GM23338 (cell line): Measurements from ENCODE around the gene RXRG. TPM values are rescaled to one million over a fixed set of nuclear protein-coding genes. Genes with fewer than 3 reads are reported as not detected.

ENCODE experiments used
- ATAC-seq: fragments of 200-7000 bp; cut with Tn5 transposase; 3 replicates; pipeline ENCODE4 v1.9.1; 2020
- DNase-seq: peaks from one replicate; pipeline ENCODE4 v3.0.0-alpha.2; 2015; ENCODE audit warnings: low spot score
- H2AFZ ChIP-seq: fragments of 200-600 bp; sonication (generic); 2 replicates; pipeline ENCODE4 v1.8.0; 2016; ENCODE audit warnings: antibody characterized with exemption, mild to moderate bottlenecking, moderate library complexity
- H3F3A ChIP-seq: fragments of 200-600 bp; sonication (generic); replicated peaks from 2 replicates; pipeline ENCODE4 v1.8.0; 2017; ENCODE audit warnings: antibody characterized with exemption, mixed run types, low read depth
- H3K27ac ChIP-seq: fragments of 200-600 bp; sonication (generic); 2 replicates; pipeline ENCODE4 v1.6.1; 2016; ENCODE audit warnings: low read depth
- H3K27me3 ChIP-seq: fragments of 200-600 bp; sonication (generic); 2 replicates; pipeline ENCODE4 v1.8.0; 2016; ENCODE audit warnings: mild to moderate bottlenecking, mixed run types, moderate library complexity; ENCODE audit not compliant: insufficient read depth
- H3K36me3 ChIP-seq: fragments of 200-600 bp; sonication (generic); 2 replicates; pipeline ENCODE4 v1.8.0; 2016; ENCODE audit warnings: mild to moderate bottlenecking; ENCODE audit not compliant: insufficient read depth
- H3K4me1 ChIP-seq: fragments of 200-600 bp; sonication (generic); 2 replicates; pipeline ENCODE4 v1.8.0; 2016; ENCODE audit warnings: mild to moderate bottlenecking, moderate library complexity; ENCODE audit not compliant: insufficient read depth
- H3K4me2 ChIP-seq: fragments of 200-600 bp; sonication (generic); 2 replicates; pipeline ENCODE4 v1.7.1; 2017; ENCODE audit warnings: mixed run types
- H3K4me3 ChIP-seq: fragments of 200-600 bp; sonication (generic); 2 replicates; pipeline ENCODE4 v1.6.1; 2016; ENCODE audit warnings: mixed run types
- H3K79me2 ChIP-seq: fragments of 200-600 bp; sonication (generic); replicated peaks from 2 replicates; pipeline ENCODE4 v1.8.0; 2017; ENCODE audit warnings: mild to moderate bottlenecking; ENCODE audit not compliant: insufficient read depth
- H3K9me2 ChIP-seq: fragments of 200-600 bp; sonication (generic); 2 replicates; pipeline ENCODE4 v1.8.0; 2017; ENCODE audit not compliant: insufficient read depth
- H4K20me1 ChIP-seq: fragments of 200-600 bp; sonication (generic); replicated peaks from 2 replicates; pipeline ENCODE4 v1.8.0; 2017; ENCODE audit warnings: mild to moderate bottlenecking; ENCODE audit not compliant: insufficient read depth
- H3K27ac Mint-ChIP-seq: 2 replicates; pipeline ENCODE4 v1.8.0; 2020; ENCODE audit warnings: inconsistent platforms, mild to moderate bottlenecking, moderate library complexity, mixed read lengths
- H3K27me3 Mint-ChIP-seq: 3 replicates; pipeline ENCODE4 v1.8.0; 2022; ENCODE audit warnings: low read depth, mild to moderate bottlenecking, moderate library complexity, mixed read lengths, inconsistent platforms; ENCODE audit not compliant: insufficient read depth, poor library complexity
- H3K36me3 Mint-ChIP-seq: 3 replicates; pipeline ENCODE4 v1.8.0; 2021; ENCODE audit warnings: low read depth, mild to moderate bottlenecking, inconsistent platforms, moderate library complexity, mixed read lengths
- H3K4me1 Mint-ChIP-seq: 3 replicates; pipeline ENCODE4 v1.8.0; 2020; ENCODE audit warnings: mild to moderate bottlenecking, inconsistent platforms, mixed read lengths
- H3K4me3 Mint-ChIP-seq: 3 replicates; pipeline ENCODE4 v1.8.0; 2021; ENCODE audit warnings: moderate library complexity, mild to moderate bottlenecking, inconsistent platforms, mixed read lengths
- H3K9me3 Mint-ChIP-seq: 3 replicates; pipeline ENCODE4 v1.8.0; 2020; ENCODE audit warnings: moderate library complexity, mild to moderate bottlenecking, inconsistent platforms, mixed read lengths
- CREB1 ChIP-seq: fragments of 250-450 bp; sonication (Bioruptor Pico); IDR thresholded peaks from 2 replicates; pipeline ENCODE4 v1.5.0; 2020; ENCODE audit warnings: low read depth, mild to moderate bottlenecking, moderate library complexity
- EZH2 ChIP-seq: fragments of 200-600 bp; sonication (generic); IDR thresholded peaks from one replicate; pipeline ENCODE4 v1.8.0; 2017; ENCODE audit warnings: antibody characterized with exemption, mild to moderate bottlenecking, low read depth; ENCODE audit not compliant: unreplicated experiment
- EZH2phosphoT487 ChIP-seq: fragments of 200-600 bp; sonication (generic); IDR thresholded peaks from one replicate; pipeline ENCODE4 v1.8.1; 2018; ENCODE audit warnings: antibody characterized with exemption; ENCODE audit not compliant: unreplicated experiment
- JUNB ChIP-seq: IDR thresholded peaks from one replicate; pipeline ENCODE4 v1.6.1; 2016; ENCODE audit warnings: antibody characterized with exemption; ENCODE audit not compliant: unreplicated experiment
- NANOG ChIP-seq: IDR thresholded peaks from 2 replicates; pipeline ENCODE4 v1.6.1; 2016; ENCODE audit warnings: antibody characterized with exemption, borderline replicate concordance
- POLR2AphosphoS5 ChIP-seq: IDR thresholded peaks from 2 replicates; pipeline ENCODE4 v1.6.1; 2016; ENCODE audit warnings: antibody characterized with exemption, low read depth
- REST ChIP-seq: IDR thresholded peaks from one replicate; pipeline ENCODE4 v1.6.1; 2018; ENCODE audit warnings: antibody characterized with exemption; ENCODE audit not compliant: unreplicated experiment
- STAT1 ChIP-seq: IDR thresholded peaks from one replicate; pipeline ENCODE4 v1.6.1; 2016; ENCODE audit warnings: antibody characterized with exemption; ENCODE audit not compliant: unreplicated experiment
- ZNF114 ChIP-seq: fragments of 250-450 bp; sonication (Bioruptor Pico); IDR thresholded peaks from 2 replicates; pipeline ENCODE4 v1.5.0; 2020; ENCODE audit warnings: mild to moderate bottlenecking, moderate library complexity
- ZNF331 ChIP-seq: fragments of 250-450 bp; sonication (Bioruptor Pico); IDR thresholded peaks from 2 replicates; pipeline ENCODE4 v1.5.0; 2020; ENCODE audit warnings: low read depth, mild to moderate bottlenecking, moderate library complexity
- polyA plus RNA-seq: library from polyadenylated mRNA; unstranded; fragments of >200 nt; fragmentation: Nextera tagmentation; extraction: Ambion mirVana; gene quantifications from 2 replicates; pipeline ENCODE4 v1.2.1, GENCODE V29; 2016
- total RNA-seq: library from RNA; depleted of rRNA; stranded (reverse); fragments of >200 nt; shearing (Covaris generic); gene quantifications from 2 replicates; pipeline ENCODE4 v1.2.3, GENCODE V29; 2014
- TF ChIP-seq, protein P1 (sequence below), 2 experiments: fragments of 200-600 bp in 1 of 2; sonication (generic) in 1 of 2; conservative IDR thresholded peaks; 2 replicates each; pipeline versions ENCODE4 v1.5.1 to v1.6.1; 2016 to 2017; ENCODE audit warnings: antibody characterized with exemption in 2 of 2, low read depth in 2 of 2, mild to moderate bottlenecking in 2 of 2, moderate library complexity in 1 of 2
- TF ChIP-seq, protein P2 (sequence below): fragments of 250-450 bp; sonication (Bioruptor Pico); IDR thresholded peaks from 2 replicates; pipeline ENCODE4 v1.5.0; 2020; ENCODE audit warnings: mild to moderate bottlenecking, moderate library complexity
- TF ChIP-seq, protein P3 (sequence below): IDR thresholded peaks from 2 replicates; pipeline ENCODE4 v1.6.1; 2016; ENCODE audit warnings: antibody characterized with exemption

The RXRG gene
- total and polyA plus RNA-seq, 2 experiments from 2014 or later = not detected

DNA sequence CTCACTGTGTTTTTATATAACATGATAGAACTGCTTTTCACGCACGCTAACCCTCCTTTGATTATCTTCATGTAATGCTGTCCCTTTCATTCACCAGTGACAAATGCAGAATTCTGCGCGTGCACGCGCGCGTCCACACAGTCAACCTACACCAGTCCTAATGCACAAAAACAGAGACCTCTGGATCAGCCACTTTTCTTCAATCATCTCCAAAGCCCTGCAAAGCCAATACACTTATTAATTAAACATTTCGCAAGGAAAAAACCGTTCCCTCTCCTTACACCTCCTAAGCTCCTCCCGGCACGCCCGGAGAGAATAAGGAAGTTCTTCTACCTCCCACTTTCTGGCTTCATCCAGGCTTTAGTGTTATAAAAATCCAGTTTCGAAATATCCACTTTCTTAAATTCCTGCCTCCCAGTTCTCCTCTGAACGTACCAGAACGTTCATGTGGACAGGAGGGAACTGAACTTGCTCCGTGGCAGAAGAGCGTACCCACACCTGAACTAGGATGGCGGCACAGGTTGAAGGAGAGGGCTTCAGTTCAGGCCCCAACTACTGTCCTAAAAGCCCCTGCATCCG is 93.0 kb downstream of the RXRG start:
- peak overlapping the region; percentile 81 for H3K4me3 Mint-ChIP-seq
- peaks cover 64% of the 10 kb centered on the region for H3K27me3 Mint-ChIP-seq

More for the DNA sequence above, 93.0 kb downstream of the RXRG start:
- no peak overlapping the region for H3K27ac Mint-ChIP-seq
- Histone ChIP-seq H3K27ac (no peak overlapping the region), H3K4me1 (peaks cover 73% of the 10 kb centered on the region), H4K20me1 (peaks cover 5% of the 10 kb centered on the region; the same call in 1 of the 2 replicates), H3K9me2 (no peaks in the 10 kb centered on the region), H3K79me2 (no peaks in the 10 kb centered on the region), H3K27me3 (peaks cover 94% of the 10 kb centered on the region), H2AFZ (peak overlapping the region; percentile 68), H3K4me3 (peak overlapping the region; percentile 71), H3K4me2 (peak overlapping the region; percentile 98), H3F3A (0 out of 2 replicates have a peak, but pooled peaks cover 6% of the 10 kb centered on the region), H3K36me3 (no peaks in the 10 kb centered on the region)
- ATAC-seq (no peak), DNase-seq (peak; percentile 32)
- H3K36me3 Mint-ChIP-seq = no peaks in the 10 kb centered on the region
- H3K9me3 Mint-ChIP-seq = no peaks in the 10 kb centered on the region; the same call in 2 of the 3 replicates
- peaks cover 59% of the 10 kb centered on the region for H3K4me1 Mint-ChIP-seq
- TF ChIP-seq NANOG (no peak), ZNF114 (CRISPR knock-in tag) (no peak), STAT1 (no peak), EZH2phosphoT487 (no peak), JUNB (no peak), EZH2 (no peak), ZNF331 (CRISPR knock-in tag) (no peak), CREB1 (CRISPR knock-in tag) (no peak), POLR2AphosphoS5 (no peak), REST (no peak)
- TF ChIP-seq, protein P1, sequence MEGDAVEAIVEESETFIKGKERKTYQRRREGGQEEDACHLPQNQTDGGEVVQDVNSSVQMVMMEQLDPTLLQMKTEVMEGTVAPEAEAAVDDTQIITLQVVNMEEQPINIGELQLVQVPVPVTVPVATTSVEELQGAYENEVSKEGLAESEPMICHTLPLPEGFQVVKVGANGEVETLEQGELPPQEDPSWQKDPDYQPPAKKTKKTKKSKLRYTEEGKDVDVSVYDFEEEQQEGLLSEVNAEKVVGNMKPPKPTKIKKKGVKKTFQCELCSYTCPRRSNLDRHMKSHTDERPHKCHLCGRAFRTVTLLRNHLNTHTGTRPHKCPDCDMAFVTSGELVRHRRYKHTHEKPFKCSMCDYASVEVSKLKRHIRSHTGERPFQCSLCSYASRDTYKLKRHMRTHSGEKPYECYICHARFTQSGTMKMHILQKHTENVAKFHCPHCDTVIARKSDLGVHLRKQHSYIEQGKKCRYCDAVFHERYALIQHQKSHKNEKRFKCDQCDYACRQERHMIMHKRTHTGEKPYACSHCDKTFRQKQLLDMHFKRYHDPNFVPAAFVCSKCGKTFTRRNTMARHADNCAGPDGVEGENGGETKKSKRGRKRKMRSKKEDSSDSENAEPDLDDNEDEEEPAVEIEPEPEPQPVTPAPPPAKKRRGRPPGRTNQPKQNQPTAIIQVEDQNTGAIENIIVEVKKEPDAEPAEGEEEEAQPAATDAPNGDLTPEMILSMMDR (conservative IDR thresholded peaks at IDR 0.05; ENCODE audit: low read depth in 2 of 2) = no peak
- TF ChIP-seq, protein P2, sequence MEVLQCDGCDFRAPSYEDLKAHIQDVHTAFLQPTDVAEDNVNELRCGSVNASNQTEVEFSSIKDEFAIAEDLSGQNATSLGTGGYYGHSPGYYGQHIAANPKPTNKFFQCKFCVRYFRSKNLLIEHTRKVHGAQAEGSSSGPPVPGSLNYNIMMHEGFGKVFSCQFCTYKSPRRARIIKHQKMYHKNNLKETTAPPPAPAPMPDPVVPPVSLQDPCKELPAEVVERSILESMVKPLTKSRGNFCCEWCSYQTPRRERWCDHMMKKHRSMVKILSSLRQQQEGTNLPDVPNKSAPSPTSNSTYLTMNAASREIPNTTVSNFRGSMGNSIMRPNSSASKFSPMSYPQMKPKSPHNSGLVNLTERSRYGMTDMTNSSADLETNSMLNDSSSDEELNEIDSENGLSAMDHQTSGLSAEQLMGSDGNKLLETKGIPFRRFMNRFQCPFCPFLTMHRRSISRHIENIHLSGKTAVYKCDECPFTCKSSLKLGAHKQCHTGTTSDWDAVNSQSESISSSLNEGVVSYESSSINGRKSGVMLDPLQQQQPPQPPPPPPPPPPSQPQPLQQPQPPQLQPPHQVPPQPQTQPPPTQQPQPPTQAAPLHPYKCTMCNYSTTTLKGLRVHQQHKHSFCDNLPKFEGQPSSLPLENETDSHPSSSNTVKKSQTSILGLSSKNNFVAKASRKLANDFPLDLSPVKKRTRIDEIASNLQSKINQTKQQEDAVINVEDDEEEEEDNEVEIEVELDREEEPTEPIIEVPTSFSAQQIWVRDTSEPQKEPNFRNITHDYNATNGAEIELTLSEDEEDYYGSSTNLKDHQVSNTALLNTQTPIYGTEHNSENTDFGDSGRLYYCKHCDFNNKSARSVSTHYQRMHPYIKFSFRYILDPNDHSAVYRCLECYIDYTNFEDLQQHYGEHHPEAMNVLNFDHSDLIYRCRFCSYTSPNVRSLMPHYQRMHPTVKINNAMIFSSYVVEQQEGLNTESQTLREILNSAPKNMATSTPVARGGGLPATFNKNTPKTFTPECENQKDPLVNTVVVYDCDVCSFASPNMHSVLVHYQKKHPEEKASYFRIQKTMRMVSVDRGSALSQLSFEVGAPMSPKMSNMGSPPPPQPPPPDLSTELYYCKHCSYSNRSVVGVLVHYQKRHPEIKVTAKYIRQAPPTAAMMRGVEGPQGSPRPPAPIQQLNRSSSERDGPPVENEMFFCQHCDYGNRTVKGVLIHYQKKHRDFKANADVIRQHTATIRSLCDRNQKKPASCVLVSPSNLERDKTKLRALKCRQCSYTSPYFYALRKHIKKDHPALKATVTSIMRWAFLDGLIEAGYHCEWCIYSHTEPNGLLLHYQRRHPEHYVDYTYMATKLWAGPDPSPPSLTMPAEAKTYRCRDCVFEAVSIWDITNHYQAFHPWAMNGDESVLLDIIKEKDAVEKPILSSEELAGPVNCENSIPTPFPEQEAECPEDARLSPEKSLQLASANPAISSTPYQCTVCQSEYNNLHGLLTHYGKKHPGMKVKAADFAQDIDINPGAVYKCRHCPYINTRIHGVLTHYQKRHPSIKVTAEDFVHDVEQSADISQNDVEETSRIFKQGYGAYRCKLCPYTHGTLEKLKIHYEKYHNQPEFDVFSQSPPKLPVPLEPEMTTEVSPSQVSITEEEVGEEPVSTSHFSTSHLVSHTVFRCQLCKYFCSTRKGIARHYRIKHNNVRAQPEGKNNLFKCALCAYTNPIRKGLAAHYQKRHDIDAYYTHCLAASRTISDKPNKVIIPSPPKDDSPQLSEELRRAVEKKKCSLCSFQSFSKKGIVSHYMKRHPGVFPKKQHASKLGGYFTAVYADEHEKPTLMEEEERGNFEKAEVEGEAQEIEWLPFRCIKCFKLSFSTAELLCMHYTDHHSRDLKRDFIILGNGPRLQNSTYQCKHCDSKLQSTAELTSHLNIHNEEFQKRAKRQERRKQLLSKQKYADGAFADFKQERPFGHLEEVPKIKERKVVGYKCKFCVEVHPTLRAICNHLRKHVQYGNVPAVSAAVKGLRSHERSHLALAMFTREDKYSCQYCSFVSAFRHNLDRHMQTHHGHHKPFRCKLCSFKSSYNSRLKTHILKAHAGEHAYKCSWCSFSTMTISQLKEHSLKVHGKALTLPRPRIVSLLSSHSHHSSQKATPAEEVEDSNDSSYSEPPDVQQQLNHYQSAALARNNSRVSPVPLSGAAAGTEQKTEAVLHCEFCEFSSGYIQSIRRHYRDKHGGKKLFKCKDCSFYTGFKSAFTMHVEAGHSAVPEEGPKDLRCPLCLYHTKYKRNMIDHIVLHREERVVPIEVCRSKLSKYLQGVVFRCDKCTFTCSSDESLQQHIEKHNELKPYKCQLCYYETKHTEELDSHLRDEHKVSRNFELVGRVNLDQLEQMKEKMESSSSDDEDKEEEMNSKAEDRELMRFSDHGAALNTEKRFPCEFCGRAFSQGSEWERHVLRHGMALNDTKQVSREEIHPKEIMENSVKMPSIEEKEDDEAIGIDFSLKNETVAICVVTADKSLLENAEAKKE (CRISPR knock-in tag) = no peak
- TF ChIP-seq, protein P3, sequence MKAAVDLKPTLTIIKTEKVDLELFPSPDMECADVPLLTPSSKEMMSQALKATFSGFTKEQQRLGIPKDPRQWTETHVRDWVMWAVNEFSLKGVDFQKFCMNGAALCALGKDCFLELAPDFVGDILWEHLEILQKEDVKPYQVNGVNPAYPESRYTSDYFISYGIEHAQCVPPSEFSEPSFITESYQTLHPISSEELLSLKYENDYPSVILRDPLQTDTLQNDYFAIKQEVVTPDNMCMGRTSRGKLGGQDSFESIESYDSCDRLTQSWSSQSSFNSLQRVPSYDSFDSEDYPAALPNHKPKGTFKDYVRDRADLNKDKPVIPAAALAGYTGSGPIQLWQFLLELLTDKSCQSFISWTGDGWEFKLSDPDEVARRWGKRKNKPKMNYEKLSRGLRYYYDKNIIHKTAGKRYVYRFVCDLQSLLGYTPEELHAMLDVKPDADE = no peak
